NCI-H2227 (cell line): ENCODE results near the gene CENPS.
"Not testable (repeated sequence)": the region's sequence is repeated elsewhere in the genome, so short reads cannot be mapped to it uniquely, and the experiment has no call there.

Experiments
- DNase-seq: peaks from one replicate; lab custom pipeline; 2025; ENCODE audit not compliant: unreplicated experiment; lab: John Stamatoyannopoulos, UW

The CENPS gene

GRCh38 chr1:10450156-10450814 lies 20.1 kb downstream of the CENPS start:
- no peak for DNase-seq

GRCh38 chr1:10450836-10451235 lies 20.6 kb downstream of the CENPS start:
- no peak for DNase-seq

- DNase-seq: no peak
Measured at GRCh38 chr1:10451287-10451686, 21.1 kb downstream of the CENPS start.

DNA sequence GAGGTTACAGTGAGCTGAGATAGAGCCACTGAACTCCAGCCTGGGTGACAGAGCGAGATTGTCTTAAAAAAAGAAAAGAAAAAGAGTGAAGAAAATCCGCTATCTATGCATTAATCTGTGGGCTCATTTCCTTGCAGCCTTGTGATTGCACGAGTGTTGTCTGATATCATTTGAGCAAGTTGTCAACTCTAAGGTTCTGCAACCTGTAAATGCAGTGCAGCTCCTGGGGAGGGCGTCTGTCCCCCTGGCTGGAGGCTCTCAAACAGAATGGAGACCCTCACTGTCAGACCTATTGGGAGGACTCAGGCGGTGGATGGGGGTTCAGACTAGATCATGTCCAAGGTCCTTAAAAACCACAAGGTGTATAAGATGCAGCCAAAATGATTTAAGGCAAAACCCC lies 25.8 kb downstream of the CENPS start:
- peak; percentile 42 for DNase-seq

DNA sequence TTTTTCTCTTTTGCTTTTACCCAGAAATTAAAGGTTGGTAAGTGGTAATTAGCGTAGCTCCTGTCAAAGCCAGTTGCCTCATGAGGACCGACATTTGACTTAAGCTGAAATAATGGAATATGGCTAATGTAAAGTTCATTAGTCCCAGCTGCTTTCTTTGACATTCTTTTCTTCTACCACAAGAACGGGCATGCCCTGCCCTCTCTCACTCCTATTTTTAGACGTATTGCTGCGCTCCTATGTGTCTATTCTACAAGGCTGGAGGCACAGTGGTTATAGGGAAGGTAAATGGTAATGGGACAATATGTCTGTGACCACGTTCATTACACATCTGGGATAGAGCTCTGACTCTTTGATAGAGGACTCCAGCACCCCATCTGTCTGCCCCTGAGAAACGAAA lies 26.4 kb downstream of the CENPS start:
- no peak for DNase-seq

DNA sequence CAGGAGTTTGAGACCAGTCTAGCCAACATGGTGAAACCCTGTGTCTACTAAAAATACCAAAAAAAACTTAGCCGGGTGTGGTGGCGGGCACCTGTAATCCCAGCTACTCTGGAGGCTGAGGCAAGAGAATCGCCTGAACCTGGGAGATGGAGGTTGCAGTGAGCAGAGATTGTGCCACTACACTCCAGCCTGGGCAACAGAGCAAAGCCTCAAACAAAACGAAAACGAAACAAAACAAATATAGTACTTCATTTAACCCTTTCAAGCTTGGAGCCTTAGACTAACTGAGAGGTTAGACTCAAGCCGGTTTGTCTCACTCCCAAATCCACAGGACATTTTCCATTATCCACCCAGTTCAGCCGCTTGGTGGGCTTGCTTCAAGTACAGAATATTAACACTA lies 27.2 kb downstream of the CENPS start:
- DNase-seq: not testable (repeated sequence)

DNA sequence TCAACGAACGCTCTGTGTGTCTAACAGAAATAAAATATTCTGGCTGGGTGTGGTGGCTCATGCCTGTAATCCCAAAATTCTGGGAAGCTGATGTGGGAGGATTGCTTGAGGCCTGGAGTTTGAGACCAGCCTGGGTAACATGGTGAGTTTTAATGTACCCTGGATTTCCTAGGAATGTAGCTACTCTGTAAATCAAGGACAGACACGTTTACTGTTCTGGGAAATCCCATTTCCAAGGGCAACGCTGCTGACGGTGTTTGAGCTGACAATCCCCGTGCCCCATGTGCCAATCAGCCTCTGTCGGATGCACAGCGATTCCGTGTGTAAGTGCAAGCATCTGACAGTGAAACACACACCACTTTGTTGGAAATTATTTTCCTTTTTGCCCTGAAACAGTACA lies 27.6 kb downstream of the CENPS start:
- DNase-seq: no peak

GRCh38 chr1:10459184-10459583 lies 29.0 kb downstream of the CENPS start:
- DNase-seq: peak; percentile 30

DNA sequence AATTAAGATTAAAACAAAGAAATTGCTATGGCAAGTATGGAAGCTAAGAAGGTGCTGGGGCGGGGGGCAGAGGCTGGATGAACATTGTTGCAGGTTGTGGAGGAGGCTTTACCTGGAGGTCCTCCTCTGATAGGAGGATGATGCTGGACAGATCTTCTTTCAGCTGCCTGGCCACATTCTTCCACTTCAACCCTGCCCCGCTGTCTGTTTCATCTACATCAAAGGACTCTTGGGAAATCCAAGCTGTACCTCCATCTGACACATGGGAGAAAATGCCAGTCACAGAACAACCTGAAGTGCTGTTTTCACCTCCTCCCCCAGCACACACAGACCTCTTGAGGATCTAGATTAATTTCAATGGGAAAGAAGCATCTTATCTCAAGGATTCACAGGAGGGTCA lies 36.8 kb downstream of the CENPS start:
- no peak for DNase-seq

DNA sequence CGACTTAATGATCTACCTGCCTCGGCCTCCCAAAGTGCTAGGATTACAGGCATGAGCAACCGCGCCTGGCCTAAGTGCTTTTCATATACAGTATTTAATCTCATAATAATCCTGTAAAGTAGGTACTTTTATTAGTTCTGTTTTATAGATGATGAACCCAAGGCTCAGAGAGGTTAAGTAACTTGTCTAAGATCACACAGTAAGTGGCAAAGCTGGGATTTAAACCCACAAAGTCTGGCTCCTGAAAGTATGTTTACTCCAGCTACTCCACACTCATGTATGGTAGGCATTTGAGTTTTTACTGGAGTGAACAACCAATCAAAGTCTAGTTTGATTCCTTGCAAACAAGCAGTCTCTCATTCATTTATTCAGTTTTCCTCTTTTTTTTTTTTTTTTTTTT lies 39.8 kb downstream of the CENPS start:
- no peak for DNase-seq

GRCh38 chr1:10471411-10472219 lies 41.4 kb downstream of the CENPS start:
- peak; percentile 56 for DNase-seq

GRCh38 chr1:10472220-10473144 lies 42.2 kb downstream of the CENPS start, which contains the start of gene DFFA:
DFFA (minus strand) TSS chr1:10472529; CDS start chr1:10472458, 71 bp downstream.
- DNase-seq: peak; percentile 97

- DNase-seq: no peak
Measured at GRCh38 chr1:10473145-10473765, 43.0 kb downstream of the CENPS start.

GRCh38 chr1:10474309-10474612 lies 44.0 kb downstream of the CENPS start:
- not testable (repeated sequence) for DNase-seq

DNA sequence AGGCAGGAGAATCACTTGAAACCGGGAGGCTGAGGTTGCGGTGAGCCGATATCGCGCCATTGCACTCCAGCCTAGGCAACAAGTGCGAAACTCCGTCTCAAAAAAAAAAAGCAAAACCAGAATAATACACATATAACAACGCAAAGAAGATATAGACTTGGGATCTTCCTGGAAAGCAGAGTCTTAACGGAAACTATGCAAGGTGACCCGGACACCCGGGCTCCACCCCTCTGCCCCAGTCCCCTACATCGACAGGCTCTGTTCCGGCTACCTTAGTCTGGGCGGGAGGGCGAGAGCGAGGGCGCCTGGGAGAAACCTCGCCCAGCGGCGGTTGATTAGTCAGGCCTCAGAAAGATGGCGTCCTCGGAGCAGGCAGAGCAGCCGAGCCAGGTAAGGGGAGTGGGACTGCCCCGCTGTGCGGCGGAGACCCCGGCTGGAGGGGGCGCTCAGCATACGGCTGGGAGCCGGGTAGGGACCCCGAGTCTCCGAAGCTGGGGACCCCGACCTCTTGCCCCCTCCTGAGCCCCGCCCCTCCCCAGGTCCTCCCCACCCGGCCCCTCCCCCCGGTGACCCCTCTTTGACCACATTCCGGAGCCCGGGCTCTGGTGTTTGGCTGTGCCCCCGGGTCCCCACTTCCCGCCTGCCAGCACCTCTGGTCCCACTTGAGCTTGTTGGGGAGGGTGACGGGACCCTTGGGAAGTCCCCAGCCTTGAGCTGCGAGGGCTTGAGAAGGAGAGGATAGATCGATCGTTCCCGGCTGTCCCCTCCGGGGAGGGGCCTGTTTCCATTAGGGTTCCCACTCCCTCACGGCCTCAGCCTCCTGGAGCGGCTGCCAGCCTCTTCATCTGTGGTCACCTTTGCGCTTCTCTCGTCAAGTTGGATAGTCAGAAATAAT lies 44.6 kb downstream of the CENPS start, which contains the start of gene PEX14:
PEX14 (plus strand) TSS at position 338 of the 895 bp plus-strand sequence; CDS start at position 355, 17 bp downstream.
- DNase-seq: peak; percentile 94

- DNase-seq: no peak
Measured at GRCh38 chr1:10475510-10475909, 45.3 kb downstream of the CENPS start.

- DNase-seq: no peak
Measured at GRCh38 chr1:10479296-10479695, 49.1 kb downstream of the CENPS start.

DNA sequence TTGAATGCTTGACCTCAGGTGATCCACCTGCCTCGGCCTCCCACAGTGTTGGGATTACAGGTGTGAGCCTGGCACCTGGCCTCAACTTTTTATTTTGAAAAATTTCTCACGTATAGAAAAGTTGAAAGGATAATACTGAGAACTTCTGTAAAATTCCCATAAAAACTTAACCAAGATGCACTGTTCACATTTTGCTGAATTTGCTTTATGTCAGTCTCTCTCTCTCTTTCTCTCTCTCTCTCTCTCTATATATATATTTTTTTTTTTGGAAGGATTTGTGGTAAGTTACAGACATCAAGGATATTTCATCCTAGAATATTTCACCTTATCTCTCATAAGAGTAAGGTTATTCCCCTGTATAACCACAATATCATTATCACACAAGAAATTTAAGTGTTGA lies 50.4 kb downstream of the CENPS start:
- no peak for DNase-seq

DNA sequence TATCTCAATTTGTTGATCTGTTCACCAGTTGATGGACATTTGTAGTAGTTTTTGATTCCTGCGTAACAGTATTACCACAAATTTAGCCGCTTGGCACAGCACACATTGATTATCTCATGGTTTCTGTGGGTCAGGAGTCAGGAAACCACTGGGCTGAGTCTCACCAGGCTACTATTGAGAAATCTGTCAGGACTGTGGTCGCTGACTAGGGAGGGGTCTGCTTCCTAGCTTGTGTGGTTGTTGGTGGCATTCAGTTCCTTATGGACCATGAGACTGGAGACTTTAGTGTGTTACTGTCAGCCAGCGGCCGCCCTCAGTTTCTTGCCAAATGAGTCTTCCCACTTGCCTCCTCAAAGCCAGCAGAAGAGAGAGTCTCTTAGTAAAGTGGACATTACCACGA lies 54.3 kb downstream of the CENPS start:
- DNase-seq: no peak
